ENCODE data around the gene TMEM244.

- TF ChIP-seq CTCF (conservative IDR thresholded peaks at IDR 0.05 in 1 of 2, IDR thresholded peaks at IDR 0.05 in 1 of 2; ENCODE audit: extremely low read depth in 1 of 2, insufficient read depth in 1 of 2, low read depth in 1 of 2, low read length in 2 of 2) (no peak), EZH2 (IDR thresholded peaks at IDR 0.05; ENCODE audit: borderline replicate concordance, low read length) (no peak)
Measured at GRCh38 chr6:129842881-129843409, 18.2 kb downstream of the TMEM244 start.

Measured in mammary epithelial cell (primary cell).